ENCODE data around the gene PLCB4. TPM values are rescaled to one million over a fixed set of nuclear protein-coding genes. Genes with fewer than 3 reads are reported as not detected.

The PLCB4 gene
- total and polyA plus RNA-seq, 7 donors, result 0.90 to 6.7 (median 2.1) TPM

- WGBS, 3 donors, result 3 to 10% (median 4%) methylated on average over 1 of the region's 1 CpG
- ATAC-seq, result no peak
- H3K27ac ChIP-seq, result no peak overlapping the region
- H3K9me3 ChIP-seq, result peaks cover 6% of the 10 kb centered on the region
- no peak for TF ChIP-seq CTCF (IDR thresholded peaks at IDR 0.05)
- H3K4me3 ChIP-seq, result no peak overlapping the region
- H3K36me3 ChIP-seq (ENCODE audit: insufficient read depth in 1 of 2, low read depth in 1 of 2), result peaks cover 0 to 4% of the 10 kb centered on the region in 2 donors
- H3K27me3 ChIP-seq (ENCODE audit: insufficient read depth in 3 of 3, low read length in 2 of 3), result no peaks in the 10 kb centered on the region
- DNase-seq, result no peak
- no peaks in the 10 kb centered on the region for H3K4me1 ChIP-seq
- intact Hi-C loops (cut with DNase I), result no loop called here
Observed at GRCh38 chr20:9130521-9130920, 61.6 kb downstream of the PLCB4 start.

- DNase-seq, result no peak
- no peak for ATAC-seq
- peaks cover 6% of the 10 kb centered on the region for H3K9me3 ChIP-seq
- H3K4me3 ChIP-seq, result no peak overlapping the region
- TF ChIP-seq CTCF (IDR thresholded peaks at IDR 0.05), result no peak
- no peak overlapping the region for H3K27ac ChIP-seq
- WGBS, 3 donors, result 95 to 99% (median 96%) methylated on average over 3 of the region's 3 CpGs
- no peaks in the 10 kb centered on the region for H3K4me1 ChIP-seq
- peaks cover 0 to 4% of the 10 kb centered on the region in 2 donors for H3K36me3 ChIP-seq (ENCODE audit: insufficient read depth in 1 of 2, low read depth in 1 of 2)
- intact Hi-C loops (cut with DNase I), result no loop called here
- no peaks in the 10 kb centered on the region for H3K27me3 ChIP-seq (ENCODE audit: insufficient read depth in 3 of 3, low read length in 2 of 3)
Observed at GRCh38 chr20:9131841-9132240, 63.0 kb downstream of the PLCB4 start.

GRCh38 chr20:9134346-9134745, 65.5 kb downstream of the PLCB4 start:
- DNase-seq, result no peak
- no peaks in the 10 kb centered on the region for H3K4me1 ChIP-seq
- intact Hi-C loops (cut with DNase I), result no loop called here

GRCh38 chr20:9136114-9136513, 67.2 kb downstream of the PLCB4 start:
- intact Hi-C loops (cut with DNase I), result no loop called here
- DNase-seq, result no peak
- Histone ChIP-seq H3K4me1 (no peaks in the 10 kb centered on the region), H3K27ac (no peak overlapping the region), H3K4me3 (no peak overlapping the region), H3K9me3 (peaks cover 16% of the 10 kb centered on the region), H3K36me3 (ENCODE audit: insufficient read depth in 1 of 2, low read depth in 1 of 2) (peaks cover 0 to 4% of the 10 kb centered on the region in 2 donors), H3K27me3 (ENCODE audit: insufficient read depth in 3 of 3, low read length in 2 of 3) (no peaks in the 10 kb centered on the region)
- 60 to 63% (median 60%) methylated on average over 3 of the region's 3 CpGs for WGBS, 3 donors
- TF ChIP-seq CTCF (IDR thresholded peaks at IDR 0.05), result no peak
- no peak for ATAC-seq

More at GRCh38 chr20:9134346-9134745, 65.5 kb downstream of the PLCB4 start:
- no peaks in the 10 kb centered on the region for H3K27me3 ChIP-seq (ENCODE audit: insufficient read depth in 3 of 3, low read length in 2 of 3)
- no peak for ATAC-seq
- H3K36me3 ChIP-seq (ENCODE audit: insufficient read depth in 1 of 2, low read depth in 1 of 2), result peaks cover 0 to 4% of the 10 kb centered on the region in 2 donors
- H3K9me3 ChIP-seq, result peaks cover 13% of the 10 kb centered on the region
- H3K27ac ChIP-seq, result no peak overlapping the region
- 23 to 41% (median 24%) methylated on average over 2 of the region's 2 CpGs for WGBS, 3 donors
- no peak for TF ChIP-seq CTCF (IDR thresholded peaks at IDR 0.05)
- no peak overlapping the region for H3K4me3 ChIP-seq

GRCh38 chr20:9137001-9137400, 68.1 kb downstream of the PLCB4 start:
- Histone ChIP-seq H3K4me1 (no peaks in the 10 kb centered on the region), H3K9me3 (peaks cover 11% of the 10 kb centered on the region), H3K36me3 (ENCODE audit: insufficient read depth in 1 of 2, low read depth in 1 of 2) (peaks cover 0 to 4% of the 10 kb centered on the region in 2 donors), H3K27ac (no peak overlapping the region), H3K27me3 (ENCODE audit: insufficient read depth in 3 of 3, low read length in 2 of 3) (no peaks in the 10 kb centered on the region), H3K4me3 (no peak overlapping the region)
- ATAC-seq (no peak), DNase-seq (no peak)
- intact Hi-C loops (cut with DNase I), result no loop called here
- WGBS, 3 donors, result 67 to 77% (median 75%) methylated on average over 7 of the region's 7 CpGs
- TF ChIP-seq CTCF (IDR thresholded peaks at IDR 0.05), result no peak

Measured in psoas muscle (tissue), 8 donors.